ENCODE measurements around the gene NEK8. TPM values are rescaled to one million over a fixed set of nuclear protein-coding genes. Genes with fewer than 3 reads are reported as not detected.

Gene NEK8
- polyA plus RNA-seq, 1 donor from 2014 or later = 1.5 TPM

- TF ChIP-seq RAD21 (conservative IDR thresholded peaks at IDR 0.05) = no peak
- TF ChIP-seq, protein P1, sequence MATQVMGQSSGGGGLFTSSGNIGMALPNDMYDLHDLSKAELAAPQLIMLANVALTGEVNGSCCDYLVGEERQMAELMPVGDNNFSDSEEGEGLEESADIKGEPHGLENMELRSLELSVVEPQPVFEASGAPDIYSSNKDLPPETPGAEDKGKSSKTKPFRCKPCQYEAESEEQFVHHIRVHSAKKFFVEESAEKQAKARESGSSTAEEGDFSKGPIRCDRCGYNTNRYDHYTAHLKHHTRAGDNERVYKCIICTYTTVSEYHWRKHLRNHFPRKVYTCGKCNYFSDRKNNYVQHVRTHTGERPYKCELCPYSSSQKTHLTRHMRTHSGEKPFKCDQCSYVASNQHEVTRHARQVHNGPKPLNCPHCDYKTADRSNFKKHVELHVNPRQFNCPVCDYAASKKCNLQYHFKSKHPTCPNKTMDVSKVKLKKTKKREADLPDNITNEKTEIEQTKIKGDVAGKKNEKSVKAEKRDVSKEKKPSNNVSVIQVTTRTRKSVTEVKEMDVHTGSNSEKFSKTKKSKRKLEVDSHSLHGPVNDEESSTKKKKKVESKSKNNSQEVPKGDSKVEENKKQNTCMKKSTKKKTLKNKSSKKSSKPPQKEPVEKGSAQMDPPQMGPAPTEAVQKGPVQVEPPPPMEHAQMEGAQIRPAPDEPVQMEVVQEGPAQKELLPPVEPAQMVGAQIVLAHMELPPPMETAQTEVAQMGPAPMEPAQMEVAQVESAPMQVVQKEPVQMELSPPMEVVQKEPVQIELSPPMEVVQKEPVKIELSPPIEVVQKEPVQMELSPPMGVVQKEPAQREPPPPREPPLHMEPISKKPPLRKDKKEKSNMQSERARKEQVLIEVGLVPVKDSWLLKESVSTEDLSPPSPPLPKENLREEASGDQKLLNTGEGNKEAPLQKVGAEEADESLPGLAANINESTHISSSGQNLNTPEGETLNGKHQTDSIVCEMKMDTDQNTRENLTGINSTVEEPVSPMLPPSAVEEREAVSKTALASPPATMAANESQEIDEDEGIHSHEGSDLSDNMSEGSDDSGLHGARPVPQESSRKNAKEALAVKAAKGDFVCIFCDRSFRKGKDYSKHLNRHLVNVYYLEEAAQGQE (IDR thresholded peaks at IDR 0.05; ENCODE audit: borderline replicate concordance) = peak; percentile 63
- no peak for TF ChIP-seq EP300 (conservative IDR thresholded peaks at IDR 0.05; ENCODE audit: poor library complexity, severe bottlenecking)
- peak; percentile 50 for TF ChIP-seq TAF1 (IDR thresholded peaks at IDR 0.05; ENCODE audit: low read depth)
- TF ChIP-seq MXI1 (conservative IDR thresholded peaks at IDR 0.05; ENCODE audit: poor library complexity, severe bottlenecking) = peak; percentile 67
- TF ChIP-seq POLR2AphosphoS5 (IDR thresholded peaks at IDR 0.05) = peak; percentile 85
- Histone ChIP-seq H3K4me3 (ENCODE audit: low read length) (peak overlapping the region; percentile 88), H3F3A (ENCODE audit: insufficient read depth, low read length, poor library complexity, severe bottlenecking) (peaks cover 3% of the 10 kb centered on the region), H3K9me3 (ENCODE audit: low read length) (no peaks in the 10 kb centered on the region), H3K9ac (ENCODE audit: low read length) (peak overlapping the region; percentile 84), H3K36me3 (ENCODE audit: insufficient read depth, low read length) (no peaks in the 10 kb centered on the region), H3K27ac (ENCODE audit: low read length) (peak overlapping the region; percentile 76), H2AFZ (ENCODE audit: low read depth, low read length) (peak overlapping the region; percentile 69), H3K4me2 (ENCODE audit: low read length) (peak overlapping the region; percentile 59), H4K20me1 (ENCODE audit: insufficient read depth) (no peaks in the 10 kb centered on the region), H3K27me3 (ENCODE audit: insufficient read depth, low read depth, low read length) (peaks cover 3% of the 10 kb centered on the region), H3K9me2 (ENCODE audit: insufficient read depth, low read length) (no peaks in the 10 kb centered on the region), H3K79me2 (replicated peaks; ENCODE audit: insufficient read depth, low read length) (no peaks in the 10 kb centered on the region)
Measured at GRCh38 chr17:28710861-28711722, 17.5 kb upstream of the NEK8 start.

GRCh38 chr17:28711723-28712031, 16.9 kb upstream of the NEK8 start, which contains the start of gene PROCA1:
Gene PROCA1 (minus strand): TSS chr17:28711888. CDS start chr17:28711660, 228 bp downstream.
- Histone ChIP-seq H3K79me2 (replicated peaks; ENCODE audit: insufficient read depth, low read length) (no peaks in the 10 kb centered on the region), H3K4me3 (ENCODE audit: low read length) (peak within 1 kb of the TSS; percentile 88), H3K9me3 (ENCODE audit: low read length) (no peaks in the 10 kb centered on the region), H3K9me2 (ENCODE audit: insufficient read depth, low read length) (no peaks in the 10 kb centered on the region), H3K36me3 (ENCODE audit: insufficient read depth, low read length) (no peaks in the 10 kb centered on the region), H3K4me2 (ENCODE audit: low read length) (peak within 1 kb of the TSS; percentile 59), H3K27ac (ENCODE audit: low read length) (peak within 1 kb of the TSS; percentile 76), H2AFZ (ENCODE audit: low read depth, low read length) (peak within 1 kb of the TSS; percentile 69), H3K9ac (ENCODE audit: low read length) (peak within 1 kb of the TSS; percentile 84), H3K27me3 (ENCODE audit: insufficient read depth, low read depth, low read length) (peaks cover 8% of the 10 kb centered on the region), H3F3A (ENCODE audit: insufficient read depth, low read length, poor library complexity, severe bottlenecking) (peaks cover 3% of the 10 kb centered on the region), H4K20me1 (ENCODE audit: insufficient read depth) (no peaks in the 10 kb centered on the region)
- TF ChIP-seq, protein P1 (IDR thresholded peaks at IDR 0.05; ENCODE audit: borderline replicate concordance) = no peak
- TF ChIP-seq TAF1 (IDR thresholded peaks at IDR 0.05; ENCODE audit: low read depth) (no peak), SMC3 (conservative IDR thresholded peaks at IDR 0.05; ENCODE audit: poor library complexity) (no peak), RAD21 (conservative IDR thresholded peaks at IDR 0.05) (no peak), POLR2AphosphoS5 (IDR thresholded peaks at IDR 0.05) (no peak), EZH2 (IDR thresholded peaks at IDR 0.05; ENCODE audit: borderline replicate concordance, insufficient read depth, low read length, poor library complexity, severe bottlenecking) (no peak), EP300 (conservative IDR thresholded peaks at IDR 0.05; ENCODE audit: poor library complexity, severe bottlenecking) (no peak), CTCF (IDR thresholded peaks at IDR 0.05; ENCODE audit: poor library complexity, severe bottlenecking) (no peak), MXI1 (conservative IDR thresholded peaks at IDR 0.05; ENCODE audit: poor library complexity, severe bottlenecking) (no peak)
